K562 (cell line): Measurements from ENCODE around the gene ODF4. TPM values are rescaled to one million over a fixed set of nuclear protein-coding genes. Genes with fewer than 3 reads are reported as not detected.

Experiments
- CC2D1A ChIP-seq: fragments of 450-650 bp; IDR thresholded peaks from 2 replicates; pipeline ENCODE4 v1.6.1; 2017; ENCODE audit warnings: mild to moderate bottlenecking
- GABPA ChIP-seq: fragments of 200-800 bp; sonication (Bioruptor generic); conservative IDR thresholded peaks from 2 replicates; pipeline ENCODE4 v1.6.1; 2016; ENCODE audit warnings: low read depth, missing genetic modification characterization, missing compliant biosample characterization
- MEIS2 ChIP-seq: fragments of 450-650 bp; IDR thresholded peaks from 2 replicates; pipeline ENCODE4 v1.6.1; 2014; ENCODE audit warnings: mild to moderate bottlenecking; ENCODE audit not compliant: partially characterized antibody
- ZNF384 ChIP-seq: IDR thresholded peaks from 2 replicates; pipeline ENCODE4 v1.6.1; 2012; ENCODE audit warnings: low read depth, low read length, improper control_type of control experiment
- polyA plus RNA-seq, 8 experiments: library from polyadenylated mRNA; depleted of rRNA in 4 of 8; stranded (reverse) in 5 of 8; unstranded in 3 of 8; fragments of >200 nt; fragmentation: Nextera tagmentation in 2 of 8; fragmentation: Illumina TruSeq in 1 of 8; extraction: Ambion mirVana in 2 of 8; extraction: Trizol in 1 of 8; gene quantifications; 2 replicates each; pipeline versions ENCODE4 v1.2.1 to v1.2.3, GENCODE V29; 2011 to 2014; ENCODE audit warnings: inconsistent platforms in 1 of 8, missing spikeins in 1 of 8
- total RNA-seq, 7 experiments: library from RNA; depleted of rRNA in 6 of 7; stranded (reverse); fragments of >200 nt in 6 of 7; fragmentation: Illumina TruSeq in 2 of 7; extraction: Trizol in 2 of 7; gene quantifications; 2 replicates each; pipeline versions ENCODE4 v1.2.1 to v1.2.3, GENCODE V29; 2011 to 2021; ENCODE audit warnings: low replicate concordance in 1 of 7
- TF ChIP-seq, protein P1 (sequence below), 2 experiments: fragments of 450-650 bp; formaldehyde crosslinking in 1 of 2; IDR thresholded peaks; 2 replicates each; pipeline versions ENCODE4 v1.4.0 to v1.6.1; 2014 to 2020; ENCODE audit warnings: mild to moderate bottlenecking in 2 of 2, borderline replicate concordance in 1 of 2, low read depth in 1 of 2
- TF ChIP-seq, protein P2 (sequence below): fragments of 450-650 bp; formaldehyde crosslinking; IDR thresholded peaks from 2 replicates; pipeline ENCODE4 v1.4.0; 2020; ENCODE audit warnings: mild to moderate bottlenecking, moderate library complexity
- TF ChIP-seq, protein P3 (sequence below), 3 experiments: IDR thresholded peaks in 2 of 3; conservative IDR thresholded peaks in 1 of 3; 2 replicates each; pipeline ENCODE4 v1.5.1; 2011 to 2012; ENCODE audit warnings: low read length in 3 of 3, mild to moderate bottlenecking in 3 of 3, control low read depth in 2 of 3, improper control_type of control experiment in 1 of 3, inconsistent platforms in 1 of 3, low read depth in 1 of 3, mixed read lengths in 1 of 3, moderate library complexity in 1 of 3; ENCODE audit not compliant: insufficient read depth in 2 of 3

ODF4 gene
- total and polyA plus RNA-seq, 9 of the 15 experiments (the other 6 are each of a cell fraction or from before 2014, with no cell fraction given), result not detected

DNA sequence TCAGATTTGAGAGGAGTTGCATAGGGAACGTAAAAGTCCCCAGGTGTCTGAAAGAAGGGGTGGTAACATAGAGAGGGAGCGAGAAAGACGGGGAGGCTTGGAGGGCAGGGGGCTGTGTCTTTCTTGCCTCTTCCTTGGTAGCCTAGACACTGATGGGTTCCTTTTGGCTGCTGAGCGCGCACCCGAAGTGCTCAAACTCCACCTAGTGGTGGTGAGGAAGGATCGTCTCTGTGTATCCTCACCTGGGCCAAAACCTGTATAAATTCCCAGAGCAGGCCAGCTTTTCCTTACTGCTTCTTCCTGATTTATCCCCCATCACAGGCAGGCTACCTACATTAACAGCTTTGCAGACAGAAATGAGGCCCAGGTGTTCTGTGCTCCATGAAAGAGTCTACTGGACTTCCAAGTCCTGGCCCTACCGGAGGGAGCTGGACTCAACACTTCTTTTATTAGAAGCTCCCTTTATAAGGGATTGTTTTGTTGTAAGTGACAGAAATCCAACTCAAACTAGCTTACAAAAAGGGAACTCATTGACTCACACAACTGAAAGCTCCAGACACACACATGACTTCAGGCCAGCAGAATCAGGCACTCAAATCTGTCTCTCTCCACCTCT is 38.9 kb upstream of the ODF4 start (continued):
- TF ChIP-seq MEIS2 (peak; percentile 30), ZNF384 (0 out of 2 replicates have a peak, but pooled peaks have one; percentile 28), GABPA (tag) (no peak), CC2D1A (peak; percentile 39; the same call in 1 of the 2 replicates)
- TF ChIP-seq, protein P1, sequence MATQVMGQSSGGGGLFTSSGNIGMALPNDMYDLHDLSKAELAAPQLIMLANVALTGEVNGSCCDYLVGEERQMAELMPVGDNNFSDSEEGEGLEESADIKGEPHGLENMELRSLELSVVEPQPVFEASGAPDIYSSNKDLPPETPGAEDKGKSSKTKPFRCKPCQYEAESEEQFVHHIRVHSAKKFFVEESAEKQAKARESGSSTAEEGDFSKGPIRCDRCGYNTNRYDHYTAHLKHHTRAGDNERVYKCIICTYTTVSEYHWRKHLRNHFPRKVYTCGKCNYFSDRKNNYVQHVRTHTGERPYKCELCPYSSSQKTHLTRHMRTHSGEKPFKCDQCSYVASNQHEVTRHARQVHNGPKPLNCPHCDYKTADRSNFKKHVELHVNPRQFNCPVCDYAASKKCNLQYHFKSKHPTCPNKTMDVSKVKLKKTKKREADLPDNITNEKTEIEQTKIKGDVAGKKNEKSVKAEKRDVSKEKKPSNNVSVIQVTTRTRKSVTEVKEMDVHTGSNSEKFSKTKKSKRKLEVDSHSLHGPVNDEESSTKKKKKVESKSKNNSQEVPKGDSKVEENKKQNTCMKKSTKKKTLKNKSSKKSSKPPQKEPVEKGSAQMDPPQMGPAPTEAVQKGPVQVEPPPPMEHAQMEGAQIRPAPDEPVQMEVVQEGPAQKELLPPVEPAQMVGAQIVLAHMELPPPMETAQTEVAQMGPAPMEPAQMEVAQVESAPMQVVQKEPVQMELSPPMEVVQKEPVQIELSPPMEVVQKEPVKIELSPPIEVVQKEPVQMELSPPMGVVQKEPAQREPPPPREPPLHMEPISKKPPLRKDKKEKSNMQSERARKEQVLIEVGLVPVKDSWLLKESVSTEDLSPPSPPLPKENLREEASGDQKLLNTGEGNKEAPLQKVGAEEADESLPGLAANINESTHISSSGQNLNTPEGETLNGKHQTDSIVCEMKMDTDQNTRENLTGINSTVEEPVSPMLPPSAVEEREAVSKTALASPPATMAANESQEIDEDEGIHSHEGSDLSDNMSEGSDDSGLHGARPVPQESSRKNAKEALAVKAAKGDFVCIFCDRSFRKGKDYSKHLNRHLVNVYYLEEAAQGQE (IDR thresholded peaks at IDR 0.05; ENCODE audit: borderline replicate concordance), result peak; percentile 72; the same call in 1 of the 2 replicates
- TF ChIP-seq, protein P1 (CRISPR knock-in tag; IDR thresholded peaks at IDR 0.05; ENCODE audit: low read depth), result no peak
- TF ChIP-seq, protein P2, sequence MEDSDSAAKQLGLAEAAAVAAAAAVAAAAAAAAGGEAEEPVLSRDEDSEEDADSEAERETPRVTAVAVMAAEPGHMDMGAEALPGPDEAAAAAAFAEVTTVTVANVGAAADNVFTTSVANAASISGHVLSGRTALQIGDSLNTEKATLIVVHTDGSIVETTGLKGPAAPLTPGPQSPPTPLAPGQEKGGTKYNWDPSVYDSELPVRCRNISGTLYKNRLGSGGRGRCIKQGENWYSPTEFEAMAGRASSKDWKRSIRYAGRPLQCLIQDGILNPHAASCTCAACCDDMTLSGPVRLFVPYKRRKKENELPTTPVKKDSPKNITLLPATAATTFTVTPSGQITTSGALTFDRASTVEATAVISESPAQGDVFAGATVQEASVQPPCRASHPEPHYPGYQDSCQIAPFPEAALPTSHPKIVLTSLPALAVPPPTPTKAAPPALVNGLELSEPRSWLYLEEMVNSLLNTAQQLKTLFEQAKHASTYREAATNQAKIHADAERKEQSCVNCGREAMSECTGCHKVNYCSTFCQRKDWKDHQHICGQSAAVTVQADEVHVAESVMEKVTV (CRISPR knock-in tag), result peak; percentile 44
- TF ChIP-seq, protein P3, sequence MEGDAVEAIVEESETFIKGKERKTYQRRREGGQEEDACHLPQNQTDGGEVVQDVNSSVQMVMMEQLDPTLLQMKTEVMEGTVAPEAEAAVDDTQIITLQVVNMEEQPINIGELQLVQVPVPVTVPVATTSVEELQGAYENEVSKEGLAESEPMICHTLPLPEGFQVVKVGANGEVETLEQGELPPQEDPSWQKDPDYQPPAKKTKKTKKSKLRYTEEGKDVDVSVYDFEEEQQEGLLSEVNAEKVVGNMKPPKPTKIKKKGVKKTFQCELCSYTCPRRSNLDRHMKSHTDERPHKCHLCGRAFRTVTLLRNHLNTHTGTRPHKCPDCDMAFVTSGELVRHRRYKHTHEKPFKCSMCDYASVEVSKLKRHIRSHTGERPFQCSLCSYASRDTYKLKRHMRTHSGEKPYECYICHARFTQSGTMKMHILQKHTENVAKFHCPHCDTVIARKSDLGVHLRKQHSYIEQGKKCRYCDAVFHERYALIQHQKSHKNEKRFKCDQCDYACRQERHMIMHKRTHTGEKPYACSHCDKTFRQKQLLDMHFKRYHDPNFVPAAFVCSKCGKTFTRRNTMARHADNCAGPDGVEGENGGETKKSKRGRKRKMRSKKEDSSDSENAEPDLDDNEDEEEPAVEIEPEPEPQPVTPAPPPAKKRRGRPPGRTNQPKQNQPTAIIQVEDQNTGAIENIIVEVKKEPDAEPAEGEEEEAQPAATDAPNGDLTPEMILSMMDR (IDR thresholded peaks at IDR 0.05 in 2 of 3, conservative IDR thresholded peaks at IDR 0.05 in 1 of 3; ENCODE audit: insufficient read depth in 2 of 3, low read depth in 1 of 3, low read length in 3 of 3), result peak; percentile 75 to 81 (median 81)
- TF ChIP-seq, all 486 proteins: peak for 13
